ENCODE measurements around the gene PYDC2.

PYDC2 gene

DNA sequence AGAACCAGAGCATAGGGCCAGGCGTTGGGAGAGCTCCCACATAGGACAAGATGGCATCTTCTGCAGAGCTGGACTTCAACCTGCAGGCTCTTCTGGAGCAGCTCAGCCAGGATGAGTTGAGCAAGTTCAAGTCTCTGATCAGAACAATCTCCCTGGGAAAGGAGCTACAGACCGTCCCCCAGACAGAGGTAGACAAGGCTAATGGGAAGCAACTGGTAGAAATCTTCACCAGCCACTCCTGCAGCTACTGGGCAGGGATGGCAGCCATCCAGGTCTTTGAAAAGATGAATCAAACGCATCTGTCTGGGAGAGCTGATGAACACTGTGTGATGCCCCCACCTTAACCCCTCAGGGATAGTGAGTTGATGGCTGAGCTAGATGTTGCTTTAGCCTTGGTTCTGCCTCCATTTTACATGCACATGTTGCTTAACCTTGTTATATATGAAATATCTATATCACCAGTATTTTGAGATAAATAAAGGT is at the start of gene PYDC2:
TSS of gene PYDC2 (plus strand) at position 51 of the 483 bp plus-strand sequence. CDS start at position 51, 0 bp downstream.
- DNase-seq: no peak

GRCh38 chr3:191412759-191413158 is 48.2 kb upstream of the PYDC2 start:
- no peak for DNase-seq

DNA sequence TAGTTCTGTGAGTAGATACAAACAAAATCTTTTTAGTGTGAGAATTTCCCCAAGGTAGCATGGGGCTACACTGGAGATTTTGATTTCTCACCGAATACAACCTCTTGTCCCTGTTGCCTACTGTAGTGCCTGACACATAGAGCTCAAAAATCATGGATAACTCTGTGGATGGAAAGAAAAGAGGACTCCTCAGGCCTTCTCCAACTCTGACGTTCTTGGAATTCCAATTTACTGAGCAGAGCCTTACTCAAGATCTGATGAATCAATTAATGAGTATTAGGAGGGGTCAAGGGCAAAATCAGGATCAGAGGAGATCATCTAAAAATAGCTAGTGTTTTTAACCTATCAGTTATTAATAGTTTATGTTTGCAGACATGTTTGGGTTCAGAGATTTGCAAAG is 46.7 kb upstream of the PYDC2 start:
- DNase-seq: no peak

DNA sequence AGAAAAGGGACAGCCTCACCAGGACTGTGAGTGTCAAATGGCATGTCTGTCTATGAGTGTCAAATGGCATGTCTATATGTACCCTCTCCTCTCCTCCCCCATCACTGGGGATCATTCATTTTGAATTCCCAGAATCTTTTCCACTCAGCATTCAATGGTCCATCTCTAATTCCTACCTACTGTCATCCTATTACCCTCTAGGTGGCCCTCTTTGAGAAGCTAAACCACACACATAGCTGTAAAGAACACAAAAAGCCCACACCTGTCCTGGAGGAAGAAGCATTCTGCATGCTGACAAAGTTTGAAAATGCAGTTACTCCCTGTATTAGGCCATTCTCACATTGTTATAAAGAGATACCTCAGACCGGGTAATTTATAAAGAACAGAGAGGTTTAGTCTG is 46.2 kb upstream of the PYDC2 start:
- DNase-seq: no peak

DNA sequence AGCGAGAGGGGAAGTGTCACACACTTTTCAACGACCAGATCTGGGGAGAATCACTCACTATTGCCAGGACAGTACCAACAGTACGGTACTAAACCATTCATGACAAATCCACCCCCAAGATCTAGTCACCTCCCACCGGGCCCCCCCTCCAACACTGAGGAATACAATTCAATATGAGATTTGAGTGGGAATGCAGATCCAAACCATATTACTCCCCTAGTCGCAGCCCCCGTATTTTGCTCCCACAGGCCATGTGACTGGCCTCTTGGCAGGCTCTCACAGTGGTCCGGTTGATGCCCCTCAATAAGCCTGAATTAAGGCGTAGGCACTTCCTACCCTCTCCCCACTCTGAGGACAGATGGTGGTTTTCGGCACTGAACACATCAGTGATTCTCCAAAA is 45.4 kb upstream of the PYDC2 start:
- DNase-seq: no peak

GRCh38 chr3:191417457-191417729 is 43.6 kb upstream of the PYDC2 start:
- DNase-seq: no peak

GRCh38 chr3:191420771-191421170 is 40.2 kb upstream of the PYDC2 start:
- no peak for DNase-seq

GRCh38 chr3:191424881-191425280 is 36.1 kb upstream of the PYDC2 start:
- DNase-seq: no peak

GRCh38 chr3:191425322-191425734 is 35.6 kb upstream of the PYDC2 start:
- no peak for DNase-seq

- no peak for DNase-seq
Observed at GRCh38 chr3:191426311-191426710, 34.7 kb upstream of the PYDC2 start.

DNA sequence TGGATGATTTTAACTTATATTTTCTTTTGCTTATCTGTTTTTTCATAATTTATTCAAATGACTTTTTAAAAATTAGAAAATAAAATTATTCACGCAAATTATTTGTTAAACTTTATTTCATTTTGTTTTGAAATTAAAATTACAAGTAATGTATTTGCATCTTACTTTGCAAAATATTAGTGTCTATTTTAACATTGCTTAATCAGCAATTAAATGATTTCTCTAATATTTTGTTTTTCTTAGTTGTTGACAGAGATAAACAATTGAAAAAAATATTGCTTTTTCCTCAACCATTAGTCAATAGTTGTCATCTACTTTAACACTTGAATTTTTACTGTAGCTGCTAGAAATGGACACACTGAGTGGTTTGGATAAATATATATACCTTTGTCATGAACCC is 32.8 kb upstream of the PYDC2 start:
- no peak for DNase-seq

GRCh38 chr3:191430103-191430502 is 30.9 kb upstream of the PYDC2 start:
- DNase-seq: no peak

DNA sequence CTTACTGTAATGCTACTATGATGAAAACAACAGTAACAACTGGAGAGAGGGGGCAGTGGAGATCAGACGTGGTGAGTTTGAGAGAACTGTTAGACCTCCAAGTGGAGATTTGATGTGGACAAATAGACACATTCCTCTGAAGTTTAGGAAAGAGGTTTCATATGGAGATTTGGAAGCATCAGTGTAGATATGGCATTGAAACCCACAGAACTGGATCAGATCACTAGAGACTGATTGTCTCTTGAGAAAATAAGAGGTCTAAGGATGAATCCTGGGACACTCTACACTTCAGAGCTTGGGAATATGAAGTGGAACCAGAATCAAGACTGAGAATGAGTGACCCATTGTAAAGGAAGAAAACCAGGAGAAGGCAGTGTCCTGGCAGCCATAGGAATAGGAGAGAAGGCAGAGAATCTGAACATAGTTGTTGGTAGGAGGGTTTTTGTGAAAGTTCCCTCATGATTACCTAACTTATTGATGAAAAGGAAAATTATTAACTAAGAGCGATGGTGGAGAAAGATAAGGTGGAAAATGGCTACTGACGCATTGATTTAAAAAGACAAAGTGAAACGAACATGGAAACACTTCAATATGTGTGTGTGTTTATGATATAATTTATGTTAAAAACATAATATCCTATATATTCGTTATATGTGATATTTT is 29.7 kb upstream of the PYDC2 start:
- no peak for DNase-seq

DNA sequence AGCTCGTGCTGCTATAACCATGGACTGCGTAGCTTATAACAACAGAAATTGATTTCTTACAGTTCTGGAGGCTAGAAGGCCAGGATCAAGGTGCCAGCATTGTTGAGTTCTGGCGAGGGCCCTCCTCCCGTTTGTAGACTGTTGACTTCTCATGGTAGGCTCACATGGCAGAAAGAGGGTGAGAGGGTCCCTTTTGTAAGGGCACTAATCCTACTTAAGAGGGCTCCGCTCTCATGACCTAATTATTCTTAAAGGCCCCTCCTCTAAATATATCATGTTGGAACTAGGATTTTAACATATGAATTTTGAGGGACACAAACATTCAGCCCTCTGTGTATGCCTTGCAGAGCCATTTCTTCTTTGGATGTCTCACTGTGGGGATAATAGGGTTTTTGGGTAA is 28.8 kb upstream of the PYDC2 start:
- no peak for DNase-seq

DNA sequence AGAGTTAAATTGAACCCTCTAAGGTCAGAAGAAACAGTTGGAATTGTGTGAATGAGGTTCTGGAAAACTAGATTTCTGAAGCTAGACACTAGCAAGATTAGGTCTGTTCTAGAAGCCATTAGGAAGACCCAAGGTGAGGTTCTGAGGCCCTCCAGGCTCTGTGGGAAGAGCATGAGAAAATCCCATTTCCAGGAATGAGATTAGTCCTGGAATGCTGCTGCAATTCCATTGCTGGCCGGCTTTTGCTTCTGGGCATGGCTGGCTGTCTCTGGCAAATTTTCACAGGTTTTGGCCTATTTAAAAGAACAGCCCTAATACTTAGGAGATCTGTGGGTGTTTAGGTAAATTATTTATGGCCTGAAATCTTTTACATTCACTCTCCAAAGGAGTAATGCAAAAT is 26.9 kb upstream of the PYDC2 start:
- no peak for DNase-seq

DNA sequence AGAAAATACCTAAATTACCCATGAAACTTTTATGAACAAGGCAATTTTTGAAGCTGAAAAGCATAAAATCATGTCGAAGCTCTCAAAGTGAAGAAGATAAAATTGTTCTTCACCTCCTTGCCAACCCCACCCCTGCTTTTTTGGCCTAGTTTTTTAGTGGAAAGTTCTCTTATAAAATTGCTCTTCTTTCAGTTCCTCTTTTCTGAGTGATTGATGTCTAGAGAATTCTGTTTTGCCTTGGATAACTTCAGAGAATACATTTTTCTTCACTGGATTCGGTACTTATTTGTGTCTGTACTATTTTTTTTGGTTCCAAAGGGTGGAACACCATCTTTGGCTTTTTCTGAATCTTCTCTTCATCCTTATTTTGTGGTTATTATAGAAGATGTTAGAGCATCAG is 25.0 kb upstream of the PYDC2 start:
- no peak for DNase-seq

- DNase-seq: no peak
Observed at GRCh38 chr3:191438150-191438814, 22.7 kb upstream of the PYDC2 start.

GRCh38 chr3:191440532-191440931 is 20.4 kb upstream of the PYDC2 start:
- DNase-seq: no peak

DNA sequence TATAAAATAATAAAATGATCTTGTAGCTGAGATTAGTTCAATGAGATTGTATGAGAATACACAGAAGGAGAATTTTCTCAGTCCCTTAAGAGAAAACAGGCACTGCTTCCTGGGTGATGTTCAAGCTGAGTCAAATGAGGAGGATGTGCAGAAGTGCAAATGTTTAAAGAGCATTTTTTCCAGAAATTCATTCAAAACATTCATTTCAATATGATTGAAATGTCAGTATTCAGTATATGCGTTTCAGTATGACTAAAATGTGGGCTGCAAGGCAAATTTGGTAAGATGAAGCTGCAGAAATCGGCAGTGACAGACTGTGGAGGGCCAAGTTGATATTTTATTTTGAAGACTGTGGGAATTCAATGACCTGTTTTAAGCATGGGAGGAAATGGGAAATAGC is 19.3 kb upstream of the PYDC2 start:
- DNase-seq: no peak

DNA sequence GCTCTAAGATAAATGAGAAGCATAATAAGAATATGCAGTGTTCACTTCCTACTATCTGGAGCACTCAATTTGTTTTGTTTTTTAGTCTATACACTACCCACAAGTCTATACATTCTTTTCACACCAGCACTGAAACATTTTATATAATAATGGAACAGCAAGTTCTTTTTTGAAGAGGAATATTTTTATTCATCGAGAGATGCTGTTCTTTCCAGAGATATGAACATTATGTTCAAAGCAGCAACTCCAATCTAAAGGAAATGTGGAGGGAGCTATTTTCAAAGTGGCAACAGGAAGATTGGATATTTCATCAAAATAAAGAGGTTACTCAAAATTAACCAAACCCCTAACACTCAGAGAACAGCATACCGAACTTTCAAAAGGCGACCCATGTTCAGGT is 16.4 kb upstream of the PYDC2 start:
- DNase-seq: no peak

DNA sequence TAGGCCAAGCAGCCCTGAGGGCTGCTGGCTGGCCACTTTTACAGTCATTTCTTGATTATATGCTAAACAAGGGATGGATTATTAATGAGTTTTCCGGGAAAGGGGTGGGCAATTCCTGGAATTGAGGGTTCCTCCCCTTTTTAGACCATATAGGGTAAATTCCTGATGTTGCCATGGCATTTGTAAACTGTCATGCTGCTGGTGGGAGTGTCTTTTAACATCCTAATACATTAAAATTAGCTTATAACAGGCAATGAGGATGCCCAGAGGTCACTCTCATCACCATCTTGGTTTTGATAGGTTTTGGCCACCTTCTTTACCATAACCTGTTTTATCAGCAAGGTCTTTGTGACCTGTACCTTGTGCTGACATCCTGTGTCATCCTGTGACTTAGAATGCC is 11.7 kb upstream of the PYDC2 start:
- DNase-seq: no peak

DNA sequence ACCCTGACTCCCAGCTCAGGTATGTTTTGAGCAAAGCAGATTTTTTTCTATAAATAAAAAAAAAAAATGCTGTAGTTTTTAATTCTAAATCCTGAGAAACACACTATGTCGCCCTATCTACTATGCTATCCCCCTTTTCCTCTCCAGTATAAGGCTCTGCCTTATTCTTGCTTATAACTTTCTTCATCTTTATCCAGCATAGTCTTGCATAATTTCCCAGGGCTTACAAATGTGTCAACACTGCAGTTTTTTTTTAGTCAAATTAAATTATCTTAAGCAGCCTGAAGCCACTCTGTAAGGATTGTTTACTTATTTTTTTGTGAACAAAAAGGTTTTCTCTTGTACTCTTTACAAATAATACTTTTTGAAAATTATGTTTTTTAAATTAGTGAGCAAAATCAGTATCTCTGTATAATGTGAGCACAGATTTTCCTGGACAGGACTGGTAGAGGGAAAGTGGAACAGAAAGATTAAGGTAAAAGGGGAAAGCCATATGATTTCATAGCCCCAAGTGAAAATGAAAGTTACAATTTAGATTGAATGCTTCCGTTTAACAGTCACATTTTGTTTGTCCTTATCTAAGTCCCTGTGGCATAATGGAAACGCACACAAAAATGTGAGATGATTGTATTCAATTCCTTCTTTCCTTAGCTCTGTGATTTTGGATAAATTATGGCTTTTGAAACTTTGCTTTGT is 5.6 kb upstream of the PYDC2 start:
- no peak for DNase-seq

- no peak for DNase-seq
Observed at GRCh38 chr3:191460360-191460759, 603 bp upstream of the PYDC2 start.

DNA sequence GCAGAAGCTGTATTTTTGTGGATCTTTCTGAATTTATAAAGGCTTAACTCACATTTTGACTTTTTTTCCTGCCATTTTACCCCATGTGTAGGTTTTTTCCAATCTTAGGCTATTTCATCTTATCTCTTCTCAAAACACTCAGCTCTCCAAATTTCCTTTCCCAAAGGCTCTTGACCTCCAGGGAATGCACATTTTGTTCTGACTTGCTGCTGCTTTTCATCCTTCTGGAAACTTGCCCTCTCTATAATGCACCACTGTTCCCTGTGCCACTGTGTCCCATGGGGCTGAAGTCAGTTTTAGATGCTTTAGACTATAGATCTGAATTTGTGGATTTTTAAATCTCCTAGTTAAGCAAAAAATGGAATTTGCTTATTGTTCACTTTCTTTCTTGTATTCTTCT is 9.1 kb downstream of the PYDC2 start:
- DNase-seq: no peak

GRCh38 chr3:191470545-191470944 is 9.6 kb downstream of the PYDC2 start:
- no peak for DNase-seq
